Activated CD8-positive, alpha-beta T cell treated with anti-CD3 and anti-CD28 coated beads for 36 hours (primary cell): ENCODE measurements around the gene MYH8. TPM values are rescaled to one million over a fixed set of nuclear protein-coding genes. Genes with fewer than 3 reads are reported as not detected.

Experiments used
- ATAC-seq: fragments of 200-7000 bp; cut with Tn5 transposase; one replicate; pipeline ENCODE4 v1.10.0; 2021; ENCODE audit warnings: mild to moderate bottlenecking, moderate library complexity
- CTCF ChIA-PET: fragments of 350-600 bp; sonication (Branson Sonifier 250); formaldehyde crosslinking; loops from one replicate; lab custom pipeline; 2021; ENCODE audit warnings: antibody characterized with exemption; lab: Charles Lee
- POLR2A ChIA-PET: fragments of 350-600 bp; sonication (Branson Sonifier 250); formaldehyde crosslinking; loops from one replicate; lab custom pipeline; 2021; ENCODE audit warnings: antibody characterized with exemption; lab: Charles Lee
- DNase-seq: peaks from one replicate; pipeline ENCODE4 v3.0.0-alpha.2; 2020
- H3K27ac Mint-ChIP-seq: one replicate; pipeline ENCODE4 v1.8.0; 2021; ENCODE audit warnings: mild to moderate bottlenecking, mixed read lengths
- H3K27me3 Mint-ChIP-seq: one replicate; pipeline ENCODE4 v1.8.0; 2021; ENCODE audit warnings: mixed read lengths
- H3K36me3 Mint-ChIP-seq: one replicate; pipeline ENCODE4 v1.8.0; 2021; ENCODE audit warnings: low read depth, mixed read lengths
- H3K4me1 Mint-ChIP-seq: one replicate; pipeline ENCODE4 v1.8.0; 2021; ENCODE audit warnings: low read depth, mixed read lengths
- H3K4me3 Mint-ChIP-seq: one replicate; pipeline ENCODE4 v1.8.0; 2021; ENCODE audit warnings: mild to moderate bottlenecking, moderate library complexity, mixed read lengths
- H3K9me3 Mint-ChIP-seq: one replicate; pipeline ENCODE4 v1.8.0; 2021; ENCODE audit warnings: mixed read lengths
- intact Hi-C: fragments of 100-400 bp; cut with micrococcal nuclease; formaldehyde crosslinking; loops from one replicate; pipeline ENCODE4 v1.10.0; 2022
- total RNA-seq, 2 experiments: library from RNA; stranded (reverse); gene quantifications; one replicate each; pipeline ENCODE4 v1.2.3, GENCODE V29; 2021
- TF ChIP-seq, protein P1 (sequence below): fragments of 200-600 bp; IDR thresholded peaks from one replicate; pipeline ENCODE4 v1.8.0; 2022; ENCODE audit warnings: antibody characterized with exemption, mild to moderate bottlenecking

MYH8 gene
- total RNA-seq, 2 experiments from 2014 or later: not detected

DNA sequence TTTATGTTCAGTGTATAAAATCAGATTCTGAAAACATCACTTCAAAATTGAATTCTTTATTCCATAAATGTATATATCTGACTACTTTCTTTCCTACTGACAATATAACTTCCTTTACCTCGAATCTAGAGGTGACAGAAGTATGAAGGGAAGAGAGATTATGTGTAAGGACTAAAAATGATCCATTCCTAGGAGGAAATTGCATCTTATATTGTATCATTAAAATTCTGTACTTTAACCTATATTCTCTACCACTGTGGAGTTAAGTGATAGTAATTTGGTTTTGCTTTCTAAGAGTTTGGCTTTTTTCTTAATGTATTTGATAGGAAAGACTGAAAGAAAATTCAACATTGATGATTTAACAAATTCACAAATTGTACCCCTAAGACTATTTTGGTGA is 36.2 kb upstream of the MYH8 start:
- ATAC-seq (no peak), DNase-seq (no peak)
- Mint-ChIP-seq H3K9me3 (no peaks in the 10 kb centered on the region), H3K27ac (no peak overlapping the region), H3K27me3 (peaks cover 13% of the 10 kb centered on the region), H3K4me3 (no peak overlapping the region), H3K4me1 (no peaks in the 10 kb centered on the region), H3K36me3 (no peaks in the 10 kb centered on the region)
- TF ChIP-seq, protein P1, sequence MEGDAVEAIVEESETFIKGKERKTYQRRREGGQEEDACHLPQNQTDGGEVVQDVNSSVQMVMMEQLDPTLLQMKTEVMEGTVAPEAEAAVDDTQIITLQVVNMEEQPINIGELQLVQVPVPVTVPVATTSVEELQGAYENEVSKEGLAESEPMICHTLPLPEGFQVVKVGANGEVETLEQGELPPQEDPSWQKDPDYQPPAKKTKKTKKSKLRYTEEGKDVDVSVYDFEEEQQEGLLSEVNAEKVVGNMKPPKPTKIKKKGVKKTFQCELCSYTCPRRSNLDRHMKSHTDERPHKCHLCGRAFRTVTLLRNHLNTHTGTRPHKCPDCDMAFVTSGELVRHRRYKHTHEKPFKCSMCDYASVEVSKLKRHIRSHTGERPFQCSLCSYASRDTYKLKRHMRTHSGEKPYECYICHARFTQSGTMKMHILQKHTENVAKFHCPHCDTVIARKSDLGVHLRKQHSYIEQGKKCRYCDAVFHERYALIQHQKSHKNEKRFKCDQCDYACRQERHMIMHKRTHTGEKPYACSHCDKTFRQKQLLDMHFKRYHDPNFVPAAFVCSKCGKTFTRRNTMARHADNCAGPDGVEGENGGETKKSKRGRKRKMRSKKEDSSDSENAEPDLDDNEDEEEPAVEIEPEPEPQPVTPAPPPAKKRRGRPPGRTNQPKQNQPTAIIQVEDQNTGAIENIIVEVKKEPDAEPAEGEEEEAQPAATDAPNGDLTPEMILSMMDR: no peak
- CTCF ChIA-PET: no interaction called here
- POLR2A ChIA-PET: no interaction called here
- intact Hi-C loops: no loop called here

DNA sequence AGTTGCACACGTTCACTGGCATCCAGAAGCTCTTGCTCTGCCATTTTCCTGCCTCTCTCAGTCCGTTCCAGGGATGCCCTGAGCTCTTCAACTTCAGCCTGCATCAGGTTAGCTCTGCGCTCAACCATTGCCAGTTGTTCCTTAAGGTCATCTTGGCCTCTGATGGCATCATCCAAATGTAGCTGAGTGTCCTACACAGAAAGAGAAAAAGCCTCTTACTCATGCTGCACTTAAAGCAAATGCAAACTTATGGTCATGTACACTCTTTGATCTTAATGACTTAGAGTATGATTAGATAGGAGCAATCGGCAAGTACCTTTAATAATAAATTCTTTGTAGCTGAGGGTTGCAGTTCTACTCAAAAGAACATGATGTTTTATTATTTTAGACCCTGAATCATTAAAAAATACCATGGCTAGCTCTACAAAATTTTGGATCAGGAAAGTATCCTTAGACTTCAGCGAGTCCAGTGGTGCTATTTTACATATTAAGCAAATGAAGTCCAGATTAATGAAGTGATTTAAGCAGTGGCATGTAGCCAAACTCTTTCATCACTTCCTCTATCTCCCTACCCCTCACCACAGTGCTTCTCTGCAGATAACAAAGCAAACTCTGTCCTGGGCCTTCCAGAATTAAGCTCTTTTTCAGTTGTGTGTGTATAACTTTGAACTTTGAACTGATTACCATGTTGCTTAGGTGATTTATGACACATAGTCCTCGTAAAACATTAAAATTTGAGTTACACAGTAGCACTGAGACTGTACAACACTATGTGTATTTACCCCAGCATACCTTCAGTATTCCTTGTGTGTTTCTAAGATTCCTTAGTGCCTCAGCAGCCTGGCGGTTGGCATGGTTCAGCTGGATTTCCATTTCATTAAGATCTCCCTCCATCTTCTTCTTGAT is 25.5 kb upstream of the MYH8 start:
- intact Hi-C loops: no loop called here
- H3K27me3 Mint-ChIP-seq: peaks cover 1% of the 10 kb centered on the region
- POLR2A ChIA-PET: no interaction called here

DNA sequence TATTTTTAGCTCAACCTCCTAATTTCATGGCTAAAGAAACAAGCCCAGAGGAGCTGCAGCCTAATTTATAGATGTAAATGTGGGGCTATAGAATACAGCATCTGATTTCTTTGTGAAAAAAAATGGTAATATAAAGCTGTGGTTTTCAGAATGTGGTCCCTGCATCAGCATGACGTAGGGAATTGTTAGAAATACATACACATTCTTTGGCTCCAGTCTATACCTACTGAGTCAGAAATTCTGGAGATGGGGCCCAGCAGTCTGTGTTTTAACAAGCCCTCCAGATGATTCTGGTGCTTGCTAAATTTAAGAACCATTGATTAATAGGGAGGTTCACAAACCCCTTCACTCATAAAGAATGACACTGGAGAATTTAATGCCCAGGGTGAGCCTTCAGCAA is 18.1 kb upstream of the MYH8 start:
- POLR2A ChIA-PET: interaction anchor here (1.2 kb wide), 1 partner anchor 15 kb away, joined by 3 read pairs; no protein-coding TSS in a partner anchor
- no peaks in the 10 kb centered on the region for H3K36me3 Mint-ChIP-seq
- no peak for DNase-seq
- CTCF ChIA-PET: no interaction called here
- H3K4me1 Mint-ChIP-seq: no peaks in the 10 kb centered on the region
- no peaks in the 10 kb centered on the region for H3K9me3 Mint-ChIP-seq
- TF ChIP-seq, protein P1: no peak
- no peak overlapping the region for H3K4me3 Mint-ChIP-seq
- intact Hi-C loops: no loop called here
- no peak overlapping the region for H3K27ac Mint-ChIP-seq
- H3K27me3 Mint-ChIP-seq: peaks cover 22% of the 10 kb centered on the region
- ATAC-seq: no peak

More for the DNA sequence above, 25.5 kb upstream of the MYH8 start:
- no peaks in the 10 kb centered on the region for H3K4me1 Mint-ChIP-seq
- H3K9me3 Mint-ChIP-seq: no peaks in the 10 kb centered on the region
- no peak for DNase-seq
- CTCF ChIA-PET: interaction anchor here (1.3 to 2.4 kb wide), 2 partner anchors 119 to 170 kb away, joined by 3 to 7 read pairs; no protein-coding TSS in a partner anchor
- no peak for ATAC-seq
- no peak overlapping the region for H3K27ac Mint-ChIP-seq
- TF ChIP-seq, protein P1: no peak
- no peaks in the 10 kb centered on the region for H3K36me3 Mint-ChIP-seq
- no peak overlapping the region for H3K4me3 Mint-ChIP-seq

DNA sequence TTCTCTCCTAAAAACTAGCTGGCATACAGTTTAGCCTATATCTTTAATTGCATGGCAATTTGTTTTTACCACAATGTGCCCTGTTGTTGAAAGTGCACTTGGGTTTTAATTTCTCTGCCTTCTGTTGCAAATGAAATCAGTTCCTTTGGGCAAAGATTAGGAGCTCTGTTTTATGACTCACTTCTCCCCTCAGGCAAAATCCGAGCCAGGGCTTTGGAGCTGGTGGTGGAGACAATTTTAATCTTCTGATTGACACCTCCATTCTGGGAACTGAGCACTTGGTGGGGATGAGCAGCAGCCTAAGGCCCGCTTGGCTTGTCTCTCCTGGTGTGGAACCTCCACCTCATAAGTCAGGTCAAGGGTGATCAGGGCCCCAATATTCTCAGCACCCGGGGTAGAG is 13.3 kb upstream of the MYH8 start:
- peaks cover 7% of the 10 kb centered on the region for H3K9me3 Mint-ChIP-seq
- CTCF ChIA-PET: interaction anchor here (1.6 kb wide), 1 partner anchor 21 kb away, joined by 4 read pairs; no protein-coding TSS in a partner anchor
- POLR2A ChIA-PET: no interaction called here
- DNase-seq: no peak
- no peak for ATAC-seq
- H3K27me3 Mint-ChIP-seq: peaks cover 27% of the 10 kb centered on the region
- no peak overlapping the region for H3K27ac Mint-ChIP-seq
- intact Hi-C loops: no loop called here
- H3K4me1 Mint-ChIP-seq: no peaks in the 10 kb centered on the region
- no peaks in the 10 kb centered on the region for H3K36me3 Mint-ChIP-seq
- H3K4me3 Mint-ChIP-seq: no peak overlapping the region
- TF ChIP-seq, protein P1: no peak

DNA sequence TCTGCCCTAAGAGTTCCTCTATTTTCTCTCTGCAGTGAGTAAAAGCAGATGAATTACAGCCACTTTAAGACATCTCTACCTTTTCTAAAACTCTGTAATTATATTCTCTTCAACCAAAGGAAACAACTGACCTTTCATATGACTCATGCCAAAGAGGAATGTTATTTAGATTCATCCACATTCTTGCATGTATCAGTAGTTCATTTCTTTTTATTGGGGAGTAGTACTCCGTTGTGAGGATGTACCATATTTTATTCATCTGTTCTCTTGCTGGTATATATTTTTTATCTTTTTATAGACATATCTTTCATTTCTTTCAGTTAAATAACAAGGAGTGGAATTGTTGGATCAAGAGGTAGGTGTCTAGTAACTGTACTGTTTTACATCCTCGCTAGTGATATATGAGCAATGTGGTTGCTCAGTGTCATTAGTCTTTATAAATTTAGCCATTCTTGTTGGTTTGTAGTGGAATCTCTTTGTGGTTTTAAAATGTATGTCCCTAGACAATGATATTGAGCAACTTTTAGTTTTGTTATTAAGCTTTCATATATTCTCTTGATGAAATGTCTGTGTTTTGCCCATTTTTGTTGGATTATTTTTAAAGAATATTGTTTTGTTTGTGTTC is 7.8 kb upstream of the MYH8 start:
- H3K36me3 Mint-ChIP-seq: no peaks in the 10 kb centered on the region
- no peak overlapping the region for H3K27ac Mint-ChIP-seq
- H3K9me3 Mint-ChIP-seq: peaks cover 7% of the 10 kb centered on the region
- peaks cover 23% of the 10 kb centered on the region for H3K27me3 Mint-ChIP-seq
- ChIA-PET CTCF (no interaction called here), POLR2A (no interaction called here)
- ATAC-seq (no peak), DNase-seq (no peak)
- H3K4me3 Mint-ChIP-seq: no peak overlapping the region
- intact Hi-C loops: no loop called here
- no peaks in the 10 kb centered on the region for H3K4me1 Mint-ChIP-seq
- TF ChIP-seq, protein P1: no peak
